ENCODE results near the gene ATP6V0C.

The ATP6V0C gene

DNA sequence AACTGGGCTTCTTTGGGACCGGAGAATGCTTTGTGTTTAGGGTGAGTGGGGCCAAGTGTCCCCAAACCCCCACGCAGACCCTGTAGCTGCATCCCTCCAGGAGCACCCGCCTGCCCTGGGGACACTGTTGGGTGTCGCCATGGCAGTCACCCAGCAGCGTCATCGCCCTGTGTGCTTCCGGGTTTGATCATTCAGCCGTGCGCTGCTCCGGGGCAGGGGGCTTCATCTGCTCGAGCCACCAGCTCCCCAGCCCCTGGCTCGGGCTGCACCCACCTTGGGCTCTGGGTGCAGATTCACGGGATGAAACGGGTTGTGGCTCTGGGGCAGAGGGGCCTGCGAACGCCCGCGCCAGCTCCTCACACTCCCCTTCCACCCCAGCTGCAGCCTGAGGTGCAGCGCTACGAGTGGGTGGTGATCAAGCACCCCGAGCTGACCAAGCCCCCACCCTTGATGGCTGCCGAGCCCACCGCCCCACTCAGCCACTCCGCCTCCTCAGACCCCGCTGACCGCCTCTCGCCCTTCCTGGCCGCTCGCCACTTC is 13.8 kb upstream of the ATP6V0C start:
- no peak for DNase-seq (ENCODE audit: low spot score)
- H3K27ac ChIP-seq, result no peak overlapping the region
- TF ChIP-seq CTCF (IDR thresholded peaks at IDR 0.05), result no peak
- H3K4me3 ChIP-seq, result no peak overlapping the region

GRCh38 chr16:2500430-2500917 is 13.3 kb upstream of the ATP6V0C start:
- Histone ChIP-seq H3K4me3 (no peak overlapping the region), H3K27ac (no peak overlapping the region)
- no peak for TF ChIP-seq CTCF (IDR thresholded peaks at IDR 0.05)
- DNase-seq (ENCODE audit: low spot score), result no peak

DNA sequence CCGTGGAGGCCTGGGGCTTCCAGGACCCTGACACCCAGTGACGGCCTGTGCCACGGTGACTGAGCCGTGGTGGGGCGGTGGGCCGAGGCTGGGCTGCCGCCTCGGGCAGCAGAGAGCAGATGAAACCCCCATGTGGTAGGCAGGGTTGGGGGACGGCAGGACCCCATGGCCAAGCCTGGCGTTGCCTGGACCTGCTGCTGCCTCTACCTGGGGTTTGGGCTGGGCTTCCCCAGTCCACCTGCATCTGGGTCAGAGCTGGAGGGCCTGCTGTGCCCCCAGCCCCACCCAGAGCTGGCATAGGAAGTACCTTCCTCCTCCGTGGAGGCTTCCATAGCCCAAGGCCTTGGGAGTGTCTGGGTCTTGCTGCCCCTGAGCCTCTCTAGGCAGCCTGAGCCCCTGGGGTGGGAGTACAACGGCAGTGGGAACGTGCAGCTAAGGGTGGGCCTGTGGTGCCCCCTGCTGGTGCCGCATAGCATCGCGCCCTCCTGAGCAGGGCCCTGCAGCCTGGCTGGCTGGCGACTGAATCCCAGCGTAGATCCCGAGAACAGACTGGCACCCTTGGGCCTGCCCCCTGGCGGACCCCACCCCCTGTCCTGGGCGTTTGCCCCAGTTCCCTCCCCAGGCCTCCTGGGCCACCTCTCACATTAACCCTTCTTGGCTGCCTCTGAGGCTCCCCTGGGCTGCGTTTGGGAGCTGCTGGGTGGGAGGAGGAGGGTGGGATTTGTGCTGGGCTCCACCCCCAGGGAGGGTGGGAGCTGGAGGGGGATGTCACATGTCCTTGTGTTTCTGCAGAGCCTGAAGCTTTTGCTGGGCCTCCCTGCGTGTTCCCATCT is 12.6 kb upstream of the ATP6V0C start:
- peak overlapping the region in 1 of 2 donors; percentile 72 for H3K27ac ChIP-seq

DNA sequence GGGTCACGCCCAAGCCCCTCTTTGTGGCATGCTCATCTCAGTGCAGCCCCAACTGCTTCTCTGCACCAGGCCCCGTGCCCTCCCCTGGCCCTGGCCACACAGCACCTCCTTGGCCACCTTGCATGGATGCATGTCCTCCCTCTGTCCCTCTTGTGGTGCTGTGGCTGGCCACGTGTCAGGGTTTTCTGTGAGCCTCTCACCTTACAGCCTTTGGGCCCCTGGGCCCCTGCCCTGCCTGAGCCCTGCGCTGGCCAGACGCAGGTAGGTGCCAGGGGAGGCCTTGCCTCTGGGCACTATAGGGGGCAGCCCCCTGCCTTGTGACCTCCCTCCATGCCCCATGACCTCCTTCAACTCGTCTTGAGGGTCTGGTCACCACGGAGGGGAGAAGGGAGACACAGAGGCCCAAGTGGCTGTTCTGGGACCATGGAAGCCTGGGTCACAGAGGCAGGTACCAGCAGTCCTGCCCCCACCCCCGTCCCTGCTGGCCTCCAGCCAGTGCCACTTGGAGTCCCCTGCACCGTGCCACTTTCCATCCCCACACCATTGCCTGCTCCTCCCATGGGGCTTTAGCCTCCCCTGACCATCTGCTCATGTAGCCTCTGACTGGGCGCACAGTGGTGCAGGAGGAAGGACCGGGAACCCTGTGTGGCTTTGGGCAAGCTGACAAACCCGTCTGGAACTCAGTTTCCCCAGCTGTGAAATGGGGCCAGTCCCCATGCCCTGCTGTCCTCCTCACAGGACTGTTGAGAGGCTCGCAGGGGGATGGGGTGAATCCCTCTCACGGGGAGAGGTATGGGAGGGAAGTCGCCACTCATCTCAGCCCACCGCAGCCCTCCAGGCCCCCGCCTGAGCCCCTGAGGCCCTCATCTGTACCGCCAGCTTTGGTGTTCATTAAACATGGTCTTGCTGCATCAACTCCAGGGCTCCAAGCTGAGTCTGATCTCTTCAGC is 11.5 kb upstream of the ATP6V0C start:
- no peak for DNase-seq (ENCODE audit: low spot score)
- TF ChIP-seq CTCF (IDR thresholded peaks at IDR 0.05), result no peak
- Histone ChIP-seq H3K4me3 (no peak overlapping the region), H3K27ac (peak overlapping the region in 1 of 2 donors; percentile 36)

More for the DNA sequence above, 12.6 kb upstream of the ATP6V0C start:
- peak; percentile 99 for TF ChIP-seq CTCF (IDR thresholded peaks at IDR 0.05)
- DNase-seq (ENCODE audit: low spot score), result no peak
- peak overlapping the region; percentile 65 for H3K4me3 ChIP-seq

DNA sequence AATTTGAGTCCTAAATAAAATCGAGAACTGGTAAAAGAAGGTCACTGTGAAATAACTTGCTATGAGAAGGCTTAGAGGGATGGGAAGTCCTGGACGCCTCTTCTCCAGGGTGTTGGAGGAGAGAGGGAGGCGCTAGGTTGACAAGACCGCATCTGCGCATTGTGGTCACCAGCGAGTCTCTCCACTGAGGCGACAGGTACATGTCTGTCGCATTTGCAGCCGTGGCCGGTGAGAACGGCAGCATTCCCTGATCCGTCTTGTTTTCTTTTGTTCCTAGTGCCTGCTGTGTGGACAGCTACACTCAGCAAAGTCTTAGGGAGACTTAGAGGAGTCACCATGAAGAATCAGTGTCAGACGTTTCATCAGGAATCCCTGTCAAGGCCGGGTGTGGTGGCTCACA is 8.1 kb upstream of the ATP6V0C start:
- H3K27ac ChIP-seq, result no peak overlapping the region
- TF ChIP-seq CTCF (IDR thresholded peaks at IDR 0.05), result no peak
- no peak for DNase-seq (ENCODE audit: low spot score)
- no peak overlapping the region for H3K4me3 ChIP-seq

DNA sequence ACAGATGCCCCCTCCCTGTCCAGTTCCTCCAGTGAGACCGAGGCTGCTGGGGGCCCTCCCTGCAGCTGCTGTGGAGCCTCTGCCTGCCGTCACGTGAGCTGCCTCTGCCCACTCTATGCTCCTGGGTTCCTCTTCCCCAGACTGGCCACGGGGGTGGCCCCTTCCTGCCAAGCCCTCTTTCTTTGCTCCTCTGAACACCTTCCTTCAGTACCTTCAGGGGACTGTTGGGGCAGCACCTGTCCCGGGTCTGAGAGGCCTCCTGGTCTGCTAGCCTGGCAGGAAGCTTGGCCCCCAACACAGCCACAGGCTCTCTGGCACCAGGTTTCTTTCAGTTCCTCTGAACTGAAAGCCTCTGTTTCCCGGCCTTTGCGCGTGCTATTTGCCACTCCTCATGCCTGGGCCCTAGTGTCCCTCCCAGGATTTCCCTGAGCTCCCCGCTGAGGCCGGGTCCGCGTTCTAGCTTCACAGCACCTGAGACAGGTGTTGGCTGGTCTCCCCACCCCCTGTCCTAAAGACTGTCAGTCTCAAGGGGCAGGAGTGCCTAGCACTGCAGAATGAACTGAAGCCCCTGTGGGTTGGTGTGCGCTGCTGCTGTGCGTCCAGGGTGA is 6.6 kb upstream of the ATP6V0C start:
- DNase-seq (ENCODE audit: low spot score), result no peak
- peak overlapping the region; percentile 40 to 79 for H3K27ac ChIP-seq

More for the DNA sequence above, 6.6 kb upstream of the ATP6V0C start:
- H3K4me3 ChIP-seq, result no peak overlapping the region
- no peak for TF ChIP-seq CTCF (IDR thresholded peaks at IDR 0.05)

All from coronary artery (tissue), 2 donors.